Lung (tissue), 12 donors: ENCODE results near the gene ZDHHC11. TPM values are rescaled to one million over a fixed set of nuclear protein-coding genes. Genes with fewer than 3 reads are reported as not detected.

Experiments
- ATAC-seq: fragments of 200-7000 bp; cut with Tn5 transposase; one replicate; pipeline ENCODE4 v1.9.1; 2020; ENCODE audit warnings: moderate number of reproducible peaks; ENCODE audit not compliant: insufficient read depth, low FRiP score
- DNase-seq, 3 donors: peaks; one replicate each; pipeline ENCODE4 v3.0.0-alpha.2; 2013 to 2017
- H3K27ac ChIP-seq, 2 donors: one replicate each; pipeline ENCODE4 v1.5.1; 2013; ENCODE audit warnings: mild to moderate bottlenecking in 2 of 2, moderate library complexity in 2 of 2, control low read depth in 1 of 2, inconsistent platforms in 1 of 2, low read depth in 1 of 2, low read length in 1 of 2
- H3K27me3 ChIP-seq, 3 donors: one replicate each; pipeline ENCODE4 v1.5.1; 2013; ENCODE audit warnings: low read length in 2 of 3; ENCODE audit not compliant: control insufficient read depth in 3 of 3, insufficient read depth in 3 of 3
- H3K36me3 ChIP-seq, 4 donors: one replicate each; pipeline ENCODE4 v1.5.1; 2013; ENCODE audit warnings: low read length in 4 of 4, mild to moderate bottlenecking in 1 of 4, moderate library complexity in 1 of 4; ENCODE audit not compliant: control insufficient read depth in 4 of 4, insufficient read depth in 4 of 4
- H3K4me1 ChIP-seq, 5 donors: one replicate each; pipeline ENCODE4 v1.5.1; 2013; ENCODE audit warnings: low read length in 5 of 5, mild to moderate bottlenecking in 2 of 5, moderate library complexity in 1 of 5; ENCODE audit not compliant: control insufficient read depth in 5 of 5, insufficient read depth in 5 of 5
- H3K4me3 ChIP-seq: one replicate; pipeline ENCODE4 v1.5.1; 2013; ENCODE audit warnings: mild to moderate bottlenecking, control low read depth, moderate library complexity
- H3K9ac ChIP-seq, 2 donors: one replicate each; pipeline ENCODE4 v1.5.1; 2013; ENCODE audit warnings: low read length in 2 of 2, control low read depth in 1 of 2; ENCODE audit not compliant: insufficient read depth in 1 of 2
- H3K9me3 ChIP-seq, 4 donors: one replicate each; pipeline ENCODE4 v1.5.1; 2013; ENCODE audit warnings: low read length in 3 of 4, mild to moderate bottlenecking in 1 of 4, moderate library complexity in 1 of 4; ENCODE audit not compliant: control insufficient read depth in 4 of 4, insufficient read depth in 3 of 4
- WGBS, 2 donors: extraction: QIAGEN DNeasy Blood & Tissue Kit; methylation state at CpG; one replicate each; pipeline ENCODE4 v1.1.7; 2013; 5-methylcytosine and 5-hydroxymethylcytosine counted together
- polyA plus RNA-seq, 2 donors: library from polyadenylated mRNA; stranded (reverse); fragments of 200-250 nt; gene quantifications; one replicate each; pipeline ENCODE4 v1.2.1, GENCODE V29; 2013
- total RNA-seq, 2 donors: library from RNA; depleted of rRNA in 1 of 2; stranded (reverse); fragments of >200 nt in 1 of 2; gene quantifications; one replicate each; pipeline ENCODE4 v1.2.1, GENCODE V29; 2014 to 2021
- TF ChIP-seq, protein P1 (sequence below): IDR thresholded peaks from 2 replicates; pipeline ENCODE4 v1.5.1; 2012; ENCODE audit warnings: mild to moderate bottlenecking; ENCODE audit errors: control extremely low read depth, extremely low read depth
- donor health status: control.
- donor health status: control.
- donor health status: Bipolar disorder and iron deficiency.
- donor health status: healthy.
- donor health status: DM: yes; HTN: yes; CAD: no.

The ZDHHC11 gene
- total and polyA plus RNA-seq, 4 donors = 6.8 to 110 (median 20.5) TPM

DNA sequence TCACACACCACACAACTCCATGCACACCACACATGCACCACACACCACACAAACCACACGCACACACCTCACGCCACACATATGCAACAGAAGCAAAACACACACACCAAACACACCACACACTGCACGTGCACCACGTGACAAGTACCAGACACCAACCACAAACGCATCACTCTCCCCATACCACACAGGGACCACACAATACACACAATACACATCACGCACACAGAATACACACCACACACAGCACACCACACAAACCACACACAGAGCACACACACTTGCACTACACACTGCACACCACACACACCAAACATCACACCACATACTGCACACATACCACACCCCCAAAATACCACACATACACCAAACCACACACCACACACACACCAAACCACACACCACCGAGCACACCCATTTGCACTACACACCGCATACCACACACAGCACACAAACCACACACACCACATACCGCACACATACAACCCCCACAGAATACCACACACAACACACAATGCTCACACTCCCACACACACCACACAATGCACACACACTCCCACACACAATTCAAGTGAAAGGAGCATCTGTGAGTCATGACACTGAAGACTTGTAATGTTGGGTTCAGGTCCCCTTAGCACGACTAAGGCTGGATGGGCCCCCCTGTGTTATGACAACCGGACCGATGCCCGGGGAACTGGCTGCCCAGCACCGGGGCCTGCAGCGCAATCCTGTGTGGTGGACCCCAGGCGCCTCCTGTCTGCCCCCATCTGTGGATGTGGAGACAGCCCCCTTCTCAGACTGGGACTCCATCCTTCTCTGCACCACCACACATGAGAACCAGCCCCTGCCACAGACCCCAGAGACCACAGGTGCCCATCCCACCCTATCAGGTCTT is 6.0 kb upstream of the ZDHHC11 start:
- H3K4me3 ChIP-seq = no peak overlapping the region
- WGBS, 2 donors = 85 to 87% methylated on average over 16 of the region's 16 CpGs
- no peaks in the 10 kb centered on the region for H3K36me3 ChIP-seq
- no peak overlapping the region for H3K9ac ChIP-seq
- TF ChIP-seq, protein P1, sequence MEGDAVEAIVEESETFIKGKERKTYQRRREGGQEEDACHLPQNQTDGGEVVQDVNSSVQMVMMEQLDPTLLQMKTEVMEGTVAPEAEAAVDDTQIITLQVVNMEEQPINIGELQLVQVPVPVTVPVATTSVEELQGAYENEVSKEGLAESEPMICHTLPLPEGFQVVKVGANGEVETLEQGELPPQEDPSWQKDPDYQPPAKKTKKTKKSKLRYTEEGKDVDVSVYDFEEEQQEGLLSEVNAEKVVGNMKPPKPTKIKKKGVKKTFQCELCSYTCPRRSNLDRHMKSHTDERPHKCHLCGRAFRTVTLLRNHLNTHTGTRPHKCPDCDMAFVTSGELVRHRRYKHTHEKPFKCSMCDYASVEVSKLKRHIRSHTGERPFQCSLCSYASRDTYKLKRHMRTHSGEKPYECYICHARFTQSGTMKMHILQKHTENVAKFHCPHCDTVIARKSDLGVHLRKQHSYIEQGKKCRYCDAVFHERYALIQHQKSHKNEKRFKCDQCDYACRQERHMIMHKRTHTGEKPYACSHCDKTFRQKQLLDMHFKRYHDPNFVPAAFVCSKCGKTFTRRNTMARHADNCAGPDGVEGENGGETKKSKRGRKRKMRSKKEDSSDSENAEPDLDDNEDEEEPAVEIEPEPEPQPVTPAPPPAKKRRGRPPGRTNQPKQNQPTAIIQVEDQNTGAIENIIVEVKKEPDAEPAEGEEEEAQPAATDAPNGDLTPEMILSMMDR = no peak
- peaks cover 0 to 6% (median 0%) of the 10 kb centered on the region in 5 donors for H3K4me1 ChIP-seq
- no peaks in the 10 kb centered on the region for H3K9me3 ChIP-seq
- peaks cover 0 to 4% (median 0%) of the 10 kb centered on the region in 3 donors for H3K27me3 ChIP-seq
- no peak for ATAC-seq
- no peak overlapping the region for H3K27ac ChIP-seq
- DNase-seq = no peak

DNA sequence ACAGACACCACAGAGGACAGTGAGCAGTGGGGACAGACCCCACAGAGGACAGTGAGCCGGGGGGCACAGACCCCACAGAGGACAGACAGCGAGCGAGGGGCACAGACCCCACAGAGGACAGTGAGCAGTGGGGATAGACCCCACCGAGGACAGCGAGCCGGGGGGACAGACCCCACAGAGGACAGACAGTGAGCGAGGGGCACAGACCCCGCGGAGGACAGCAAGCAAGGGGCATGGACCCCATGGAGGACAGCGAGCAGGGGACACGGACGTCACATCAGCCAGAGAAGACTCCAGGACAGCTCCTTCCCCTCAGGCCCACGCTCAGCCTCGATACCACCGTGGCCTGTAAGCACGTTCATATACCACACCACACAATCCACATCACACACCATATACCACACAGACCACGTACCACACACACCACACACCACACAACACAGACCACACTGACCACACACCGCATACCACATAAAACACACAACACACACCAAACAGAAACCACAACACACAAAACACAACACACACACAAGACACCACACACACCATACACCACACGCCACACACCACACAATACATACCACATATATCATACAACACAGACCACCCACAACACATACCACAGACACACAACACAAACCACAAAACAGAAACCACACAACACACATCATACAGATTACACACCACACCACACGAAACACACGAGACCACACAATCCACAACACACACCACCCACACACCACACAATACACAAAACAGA is 5.2 kb upstream of the ZDHHC11 start:
- ATAC-seq = no peak
- no peak overlapping the region for H3K4me3 ChIP-seq
- DNase-seq = no peak
- H3K27me3 ChIP-seq = peaks cover 0 to 4% (median 0%) of the 10 kb centered on the region in 3 donors
- H3K36me3 ChIP-seq = no peaks in the 10 kb centered on the region
- H3K9ac ChIP-seq = no peak overlapping the region
- H3K4me1 ChIP-seq = peaks cover 0 to 8% (median 0%) of the 10 kb centered on the region in 5 donors
- TF ChIP-seq, protein P1 = no peak
- H3K27ac ChIP-seq = no peak overlapping the region
- H3K9me3 ChIP-seq = no peaks in the 10 kb centered on the region
- 75 to 76% methylated on average over 21 of the region's 21 CpGs for WGBS, 2 donors

DNA sequence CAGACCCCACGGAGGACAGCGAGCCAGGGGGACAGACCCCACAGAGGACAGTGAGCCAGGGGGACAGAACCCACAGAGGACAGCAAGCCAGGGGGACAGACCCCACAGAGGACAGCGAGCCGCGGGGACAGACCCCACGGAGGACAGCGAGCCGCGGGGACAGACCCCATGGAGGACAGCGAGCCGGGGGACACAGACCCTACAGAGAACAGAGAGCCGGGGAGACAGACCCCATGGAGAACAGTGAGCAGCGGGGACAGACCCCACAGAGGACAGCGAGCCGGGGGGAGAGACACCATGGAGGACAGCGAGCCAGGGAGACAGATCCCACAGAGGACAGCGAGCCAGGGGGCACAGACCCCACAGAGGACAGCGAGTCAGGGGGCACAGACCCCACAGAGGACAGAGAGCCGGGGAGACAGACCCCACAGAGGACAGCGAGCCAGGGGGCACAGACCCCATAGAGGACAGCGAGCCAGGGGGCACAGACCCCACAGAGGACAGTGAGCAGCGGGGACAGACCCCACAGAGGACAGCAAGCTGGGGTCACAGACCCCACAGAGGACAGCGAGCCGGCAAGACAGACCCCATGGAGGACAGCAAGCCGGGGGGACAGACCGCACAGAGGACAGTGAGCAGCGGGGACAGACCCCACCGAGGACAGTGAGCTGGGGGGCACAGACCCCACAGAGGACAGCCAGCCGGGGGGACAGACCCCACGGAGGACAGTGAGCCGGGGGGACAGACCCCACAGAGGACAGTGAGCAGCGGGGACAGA is 4.4 kb upstream of the ZDHHC11 start:
- no peak overlapping the region for H3K9ac ChIP-seq
- TF ChIP-seq, protein P1 = no peak
- 86 to 90% methylated on average over 32 of the region's 32 CpGs for WGBS, 2 donors
- no peaks in the 10 kb centered on the region for H3K9me3 ChIP-seq
- H3K4me1 ChIP-seq = peaks cover 0 to 15% (median 0%) of the 10 kb centered on the region in 5 donors
- no peak overlapping the region for H3K27ac ChIP-seq
- H3K4me3 ChIP-seq = no peak overlapping the region
- H3K36me3 ChIP-seq = no peaks in the 10 kb centered on the region
- no peak for ATAC-seq
- no peak for DNase-seq
- peaks cover 0 to 4% (median 0%) of the 10 kb centered on the region in 3 donors for H3K27me3 ChIP-seq
